GM12878 (cell line): ENCODE data around the gene TMEM235. TPM values are rescaled to one million over a fixed set of nuclear protein-coding genes. Genes with fewer than 3 reads are reported as not detected.
A peak's percentile ranks its signal among the peaks of the same experiment; 100 is the strongest.

Source experiments
- ATAC-seq: fragments of 200-7000 bp; cut with Tn5 transposase; 3 replicates; pipeline ENCODE4 v1.9.1; 2020; ENCODE audit warnings: mild to moderate bottlenecking, moderate library complexity
- BruUV-seq: library from RNA; stranded (reverse); fragments of 400-500 nt; replicated peaks from 2 replicates; lab custom pipeline; 2021; lab: Mats Ljungman, UMichigan
- CTCF ChIA-PET: fragments of 300-600 bp; sonication (Branson Sonifier 250); formaldehyde crosslinking; extraction: SDS; loops from one replicate; lab custom pipeline; 2021; ENCODE audit warnings: inconsistent platforms; lab: Yijun Ruan, JAX
- POLR2A ChIA-PET: fragments of 350-600 bp; formaldehyde crosslinking; extraction: SDS; loops from one replicate; lab custom pipeline; 2021; ENCODE audit warnings: inconsistent platforms; lab: Charles Lee
- RAD21 ChIA-PET: fragments of 300-600 bp; sonication (Branson Sonifier 250); formaldehyde crosslinking; loops from one replicate; lab custom pipeline; 2023; ENCODE audit warnings: antibody characterized with exemption; ENCODE audit not compliant: unreplicated experiment; lab: Charles Lee
- SMC1A ChIA-PET: fragments of 300-600 bp; sonication (Branson Sonifier 250); formaldehyde crosslinking; loops from one replicate; lab custom pipeline; 2023; ENCODE audit not compliant: unreplicated experiment, uncharacterized antibody; lab: Charles Lee
- DNase-seq: peaks from one replicate; pipeline ENCODE4 v3.0.0-alpha.2; 2011; ENCODE audit warnings: low read depth, low spot score
- FAIRE-seq: peaks from 3 replicates; lab custom pipeline; 2011; peaks lifted over from hg19 to GRCh38; lab: Jason Lieb, UNC
- H2AFZ ChIP-seq: 2 replicates; pipeline ENCODE4 v1.6.0; 2011; ENCODE audit warnings: low read depth, low read length, control low read depth; ENCODE audit not compliant: control insufficient read depth
- H3K27ac ChIP-seq: 2 replicates; pipeline ENCODE4 v1.5.1; 2011; ENCODE audit warnings: control low read depth; ENCODE audit not compliant: control insufficient read depth, insufficient read depth
- H3K27me3 ChIP-seq, 2 experiments: replicated peaks in 1 of 2; 2 replicates each; pipeline versions ENCODE4 v1.6.0 to v1.6.1; 2011; ENCODE audit warnings: low read length in 1 of 2; ENCODE audit not compliant: control insufficient read depth in 2 of 2, insufficient read depth in 2 of 2
- H3K36me3 ChIP-seq, 2 experiments: 2 replicates each; pipeline ENCODE4 v1.5.1; 2011; ENCODE audit warnings: low read length in 1 of 2; ENCODE audit not compliant: control insufficient read depth in 2 of 2, insufficient read depth in 2 of 2
- H3K4me1 ChIP-seq: 2 replicates; pipeline ENCODE4 v1.6.1; 2011; ENCODE audit warnings: mild to moderate bottlenecking, low read length, moderate library complexity, mixed read lengths; ENCODE audit not compliant: control insufficient read depth, insufficient read depth
- H3K4me2 ChIP-seq: 2 replicates; pipeline ENCODE4 v1.6.0; 2011; ENCODE audit warnings: control low read depth; ENCODE audit not compliant: control insufficient read depth, insufficient read depth
- H3K4me3 ChIP-seq: fragments of 200-600 bp; sonication (generic); 2 replicates; pipeline ENCODE4 v1.5.1; 2016
- H3K79me2 ChIP-seq: 2 replicates; pipeline ENCODE4 v1.6.0; 2011; ENCODE audit warnings: low read length; ENCODE audit not compliant: control insufficient read depth, insufficient read depth
- H3K9ac ChIP-seq: 2 replicates; pipeline ENCODE4 v1.8.0; 2011; ENCODE audit warnings: low read length, control low read depth, mixed read lengths; ENCODE audit not compliant: control insufficient read depth, insufficient read depth
- H3K9me3 ChIP-seq: replicated peaks from 3 replicates; pipeline ENCODE4 v1.5.1; 2011; ENCODE audit warnings: mild to moderate bottlenecking, low read length; ENCODE audit not compliant: control insufficient read depth, insufficient read depth
- H4K20me1 ChIP-seq: 2 replicates; pipeline ENCODE4 v1.6.0; 2011; ENCODE audit not compliant: control insufficient read depth, insufficient read depth
- ATF7 ChIP-seq: fragments of 450-650 bp; IDR thresholded peaks from 2 replicates; pipeline ENCODE4 v1.6.1; 2016; ENCODE audit warnings: low read depth, mild to moderate bottlenecking
- ETV6 ChIP-seq, 2 experiments: fragments of 450-650 bp in 1 of 2; IDR thresholded peaks in 1 of 2; conservative IDR thresholded peaks in 1 of 2; 2 replicates each; pipeline ENCODE4 v1.6.1; 2014; ENCODE audit warnings: antibody characterized with exemption in 1 of 2, borderline replicate concordance in 1 of 2, low read depth in 1 of 2, mild to moderate bottlenecking in 1 of 2, moderate library complexity in 1 of 2
- SREBF1 ChIP-seq: IDR thresholded peaks from 2 replicates; pipeline ENCODE4 v1.6.1; 2012; ENCODE audit warnings: mild to moderate bottlenecking, low read length
- TCF12 ChIP-seq: IDR thresholded peaks from 2 replicates; pipeline ENCODE4 v1.6.1; 2011; ENCODE audit warnings: low read depth, mild to moderate bottlenecking, low read length
- WRNIP1 ChIP-seq: IDR thresholded peaks from 2 replicates; pipeline ENCODE4 v1.6.1; 2011; ENCODE audit warnings: low read depth, low read length, improper control_type of control experiment, borderline replicate concordance
- YY1 ChIP-seq: IDR thresholded peaks from 2 replicates; pipeline ENCODE4 v1.6.1; 2011; ENCODE audit warnings: low read depth, mild to moderate bottlenecking, low read length
- WGBS: methylation state at CpG from one replicate; pipeline ENCODE4 v1.1.6; 2016; ENCODE audit warnings: low lambda C conversion rate; ENCODE audit not compliant: insufficient replicate concordance, insufficient coverage; ENCODE audit errors: missing lambda C conversion rate; 5-methylcytosine and 5-hydroxymethylcytosine counted together
- in situ Hi-C: fragments of 300-500 bp; cut with MboI; formaldehyde crosslinking; loops from 9 replicates; pipeline ENCODE4 v1.14.3; 2018; ENCODE audit warnings: mixed read lengths
- intact Hi-C: fragments of 100-400 bp; cut with micrococcal nuclease; formaldehyde crosslinking; loops from one replicate; pipeline ENCODE4 v1.14.2; 2022; ENCODE audit not compliant: unreplicated experiment
- polyA plus RNA-seq, 11 experiments: library from polyadenylated mRNA; depleted of rRNA in 4 of 11; unstranded in 6 of 11; stranded (reverse) in 5 of 11; fragments of >200 nt; fragmentation: Nextera tagmentation in 4 of 11; fragmentation: Illumina TruSeq in 1 of 11; extraction: Ambion mirVana in 4 of 11; extraction: Trizol in 1 of 11; gene quantifications; 1 replicate in 1 of 11; 2 replicates in 10 of 11; pipeline versions ENCODE4 v1.2.1 to v1.2.3, GENCODE V29; 2011 to 2016; ENCODE audit warnings: inconsistent platforms in 2 of 11, missing spikeins in 2 of 11, low read depth in 1 of 11
- total RNA-seq, 4 experiments: library from RNA; depleted of rRNA in 3 of 4; stranded (reverse); fragments of >200 nt in 3 of 4; fragmentation: Illumina TruSeq in 1 of 4; extraction: Trizol in 1 of 4; gene quantifications; 2 replicates each; pipeline versions ENCODE4 v1.2.1 to v1.2.3, GENCODE V29; 2013 to 2021

The TMEM235 gene
- total and polyA plus RNA-seq, 10 of the 15 experiments (the other 5 are each of a cell fraction or from before 2014, with no cell fraction given) = not detected

- RAD21 ChIA-PET = interaction anchor here (0.7 to 1.2 kb wide), 4 partner anchors 13 to 174 kb away, joined by 3 read pairs; no protein-coding TSS in a partner anchor
- peak overlapping the region; percentile 49 for H3K4me2 ChIP-seq
- peak overlapping the region; percentile 5 for H3K4me3 ChIP-seq
- WGBS = 21% methylated on average over 20 of the region's 23 CpGs
- H3K79me2 ChIP-seq = no peaks in the 10 kb centered on the region
- in situ Hi-C loops (no loop called here), intact Hi-C loops (no loop called here)
- SMC1A ChIA-PET = interaction anchor here (0.9 to 1.2 kb wide), 2 partner anchors 58 to 238 kb away, joined by 3 to 4 read pairs; no protein-coding TSS in a partner anchor
- TF ChIP-seq ETV6 (conservative IDR thresholded peaks at IDR 0.05 in 1 of 2, IDR thresholded peaks at IDR 0.05 in 1 of 2; ENCODE audit: borderline replicate concordance in 1 of 2, low read depth in 1 of 2) (0 out of 4 replicates have a peak, but pooled peaks of 1 of the 2 experiments have one; percentile 5), SREBF1 (no peak), WRNIP1 (no peak), YY1 (0 out of 2 replicates have a peak, but pooled peaks have one; percentile 0), ATF7 (no peak), TCF12 (no peak)
- no peaks in the 10 kb centered on the region for H3K27me3 ChIP-seq
- BruUV-seq = no TSS peak
- no peak overlapping the region for H3K9ac ChIP-seq
- peaks cover 35% of the 10 kb centered on the region for H3K4me1 ChIP-seq
- CTCF ChIA-PET = interaction anchor here (0.6 to 1.0 kb wide), 3 partner anchors 163 to 835 kb away, joined by 3 to 4 read pairs (median 3); no protein-coding TSS in a partner anchor
- POLR2A ChIA-PET = no interaction called here
- FAIRE-seq (no peak), DNase-seq (no peak), ATAC-seq (no peak)
- H3K9me3 ChIP-seq = no peaks in the 10 kb centered on the region
- no peak overlapping the region for H3K27ac ChIP-seq
- no peaks in the 10 kb centered on the region for H4K20me1 ChIP-seq
- no peaks in the 10 kb centered on the region for H3K36me3 ChIP-seq
- peak overlapping the region; percentile 43; the same call in 1 of the 2 replicates for H2AFZ ChIP-seq
Observed at GRCh38 chr17:78258323-78259191, 27.1 kb downstream of the TMEM235 start.
